NB4 (cell line): ENCODE data around the gene TMEM126A.
A peak's percentile ranks its signal among the peaks of the same experiment; 100 is the strongest.

Experiments used
- DNase-seq: peaks from one replicate; pipeline ENCODE4 v3.0.0; 2010; ENCODE audit warnings: low read depth
- H3K4me3 ChIP-seq: one replicate; pipeline ENCODE4 v1.5.1; 2011; ENCODE audit warnings: mild to moderate bottlenecking, low read depth, low read length, moderate library complexity
- MYC ChIP-seq: IDR thresholded peaks from 2 replicates; pipeline ENCODE4 v1.6.1; 2011; ENCODE audit warnings: low read depth, low read length
- POLR2A ChIP-seq: IDR thresholded peaks from 2 replicates; pipeline ENCODE4 v1.6.1; 2011; ENCODE audit warnings: mild to moderate bottlenecking; ENCODE audit not compliant: insufficient read length; ENCODE audit errors: extremely low read depth
- TF ChIP-seq, protein P1 (sequence below): IDR thresholded peaks from 2 replicates; pipeline ENCODE4 v1.6.1; 2011; ENCODE audit warnings: low read depth, low read length
- TF ChIP-seq, protein P2 (sequence below): IDR thresholded peaks from one replicate; pipeline ENCODE4 v1.5.1; 2012; ENCODE audit warnings: low read depth, low read length

The TMEM126A gene

DNA sequence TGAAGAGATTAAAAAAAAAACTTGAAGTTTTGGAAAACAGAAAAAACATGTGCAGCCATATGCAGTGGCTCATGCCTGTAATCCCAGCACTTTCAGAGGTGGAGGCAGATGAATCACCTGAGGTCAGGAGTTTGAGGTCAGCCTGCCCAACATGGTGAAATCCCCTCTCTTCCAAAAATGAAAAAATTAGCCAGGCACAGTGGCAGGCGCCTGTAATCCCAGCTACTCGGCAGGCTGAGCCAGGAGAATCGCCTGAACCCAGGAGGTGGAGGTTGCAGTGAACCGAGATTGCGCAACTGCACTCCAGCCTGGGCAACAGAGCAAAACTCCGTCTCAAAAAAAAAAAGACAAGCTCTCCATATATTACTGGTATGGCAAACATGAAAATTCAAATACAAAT lies 28.3 kb upstream of the TMEM126A start:
- TF ChIP-seq, protein P1, sequence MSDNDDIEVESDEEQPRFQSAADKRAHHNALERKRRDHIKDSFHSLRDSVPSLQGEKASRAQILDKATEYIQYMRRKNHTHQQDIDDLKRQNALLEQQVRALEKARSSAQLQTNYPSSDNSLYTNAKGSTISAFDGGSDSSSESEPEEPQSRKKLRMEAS: no peak
- no peak for TF ChIP-seq POLR2A
- TF ChIP-seq MYC: no peak
- TF ChIP-seq, protein P2, sequence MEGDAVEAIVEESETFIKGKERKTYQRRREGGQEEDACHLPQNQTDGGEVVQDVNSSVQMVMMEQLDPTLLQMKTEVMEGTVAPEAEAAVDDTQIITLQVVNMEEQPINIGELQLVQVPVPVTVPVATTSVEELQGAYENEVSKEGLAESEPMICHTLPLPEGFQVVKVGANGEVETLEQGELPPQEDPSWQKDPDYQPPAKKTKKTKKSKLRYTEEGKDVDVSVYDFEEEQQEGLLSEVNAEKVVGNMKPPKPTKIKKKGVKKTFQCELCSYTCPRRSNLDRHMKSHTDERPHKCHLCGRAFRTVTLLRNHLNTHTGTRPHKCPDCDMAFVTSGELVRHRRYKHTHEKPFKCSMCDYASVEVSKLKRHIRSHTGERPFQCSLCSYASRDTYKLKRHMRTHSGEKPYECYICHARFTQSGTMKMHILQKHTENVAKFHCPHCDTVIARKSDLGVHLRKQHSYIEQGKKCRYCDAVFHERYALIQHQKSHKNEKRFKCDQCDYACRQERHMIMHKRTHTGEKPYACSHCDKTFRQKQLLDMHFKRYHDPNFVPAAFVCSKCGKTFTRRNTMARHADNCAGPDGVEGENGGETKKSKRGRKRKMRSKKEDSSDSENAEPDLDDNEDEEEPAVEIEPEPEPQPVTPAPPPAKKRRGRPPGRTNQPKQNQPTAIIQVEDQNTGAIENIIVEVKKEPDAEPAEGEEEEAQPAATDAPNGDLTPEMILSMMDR: no peak
- H3K4me3 ChIP-seq: no peak overlapping the region
- DNase-seq: no peak

DNA sequence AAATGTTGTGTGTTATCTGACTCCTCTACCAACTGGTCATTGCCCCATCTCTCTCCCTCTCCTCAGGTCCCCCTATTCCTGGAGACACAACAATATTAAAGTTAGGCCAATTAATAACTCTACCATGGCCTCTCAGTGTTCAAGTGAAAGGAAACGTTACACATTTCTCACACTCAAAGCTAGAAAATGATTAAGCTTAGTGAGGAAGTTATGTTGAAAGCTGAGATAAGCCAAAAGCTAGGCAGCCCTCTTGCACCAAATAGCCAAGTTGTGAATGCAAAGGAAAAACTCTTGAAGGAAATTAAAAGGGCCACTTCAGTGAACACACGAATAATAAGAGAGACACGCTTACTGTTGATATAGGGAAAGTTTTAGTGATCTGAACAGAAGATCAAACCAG lies 27.5 kb upstream of the TMEM126A start:
- no peak for TF ChIP-seq MYC
- TF ChIP-seq, protein P2: no peak
- TF ChIP-seq POLR2A: no peak
- TF ChIP-seq, protein P1: no peak
- DNase-seq: no peak
- no peak overlapping the region for H3K4me3 ChIP-seq

DNA sequence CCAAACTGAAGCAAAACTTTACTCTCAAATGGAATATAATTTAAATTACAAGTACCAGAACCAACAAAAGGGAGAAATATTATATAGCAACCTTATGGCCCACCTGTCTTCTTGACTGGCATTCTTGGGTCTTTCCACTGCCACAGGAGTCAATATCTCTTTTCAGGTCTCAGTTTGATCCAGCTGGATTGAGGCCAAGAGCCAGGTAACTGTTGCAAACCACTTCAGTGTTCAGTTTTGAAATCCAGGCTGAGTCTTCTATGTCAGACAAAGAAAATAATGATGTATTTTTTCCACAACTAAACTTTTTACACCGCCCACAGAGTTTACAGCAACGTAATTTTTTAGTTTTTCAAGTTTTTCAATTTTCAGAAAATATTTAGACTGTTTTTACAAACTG lies 21.3 kb upstream of the TMEM126A start:
- no peak for DNase-seq
- no peak overlapping the region for H3K4me3 ChIP-seq

DNA sequence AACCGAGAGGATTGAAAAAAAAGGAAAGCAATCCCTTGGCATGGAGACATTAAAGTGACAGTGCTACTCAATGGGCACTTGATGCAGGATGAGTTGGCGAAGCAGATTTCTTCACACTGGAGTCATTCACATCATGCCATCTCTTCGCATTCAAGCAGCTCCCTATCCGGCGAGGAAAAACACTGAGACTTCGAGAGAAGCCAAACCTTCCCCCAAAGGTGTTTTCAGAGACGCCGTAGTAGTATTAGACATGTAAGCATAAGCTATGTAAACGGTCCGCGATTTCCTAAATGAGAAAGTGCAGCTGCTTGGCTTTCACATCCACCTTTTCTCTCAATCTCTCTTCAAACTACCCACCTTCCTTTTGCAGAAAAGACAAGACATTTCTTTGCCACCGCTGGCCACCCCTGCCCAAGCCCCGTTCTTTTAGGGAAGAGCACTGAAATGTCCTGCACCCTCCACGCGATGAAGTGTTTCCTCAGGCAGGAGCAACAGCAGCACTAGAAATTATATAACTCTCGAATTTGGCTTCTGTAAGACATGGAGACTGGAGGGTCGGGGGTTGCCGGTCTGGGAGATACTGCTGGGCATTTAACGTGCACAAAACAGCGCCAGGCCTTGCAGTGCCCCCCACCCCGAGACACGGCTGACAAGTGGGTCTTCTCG lies 20.3 kb upstream of the TMEM126A start, which contains the start of gene DLG2:
Gene DLG2, minus strand, starts transcription at position 13 of the 666 bp plus-strand sequence.
- peak within 1 kb of the TSS; percentile 75 for H3K4me3 ChIP-seq
- DNase-seq: peak; percentile 52
- TF ChIP-seq, protein P2: no peak
- no peak for TF ChIP-seq POLR2A
- TF ChIP-seq MYC: no peak
- TF ChIP-seq, protein P1: no peak

More for the DNA sequence above, 21.3 kb upstream of the TMEM126A start:
- TF ChIP-seq, protein P2: no peak
- no peak for TF ChIP-seq MYC
- TF ChIP-seq, protein P1: no peak
- TF ChIP-seq POLR2A: no peak

DNA sequence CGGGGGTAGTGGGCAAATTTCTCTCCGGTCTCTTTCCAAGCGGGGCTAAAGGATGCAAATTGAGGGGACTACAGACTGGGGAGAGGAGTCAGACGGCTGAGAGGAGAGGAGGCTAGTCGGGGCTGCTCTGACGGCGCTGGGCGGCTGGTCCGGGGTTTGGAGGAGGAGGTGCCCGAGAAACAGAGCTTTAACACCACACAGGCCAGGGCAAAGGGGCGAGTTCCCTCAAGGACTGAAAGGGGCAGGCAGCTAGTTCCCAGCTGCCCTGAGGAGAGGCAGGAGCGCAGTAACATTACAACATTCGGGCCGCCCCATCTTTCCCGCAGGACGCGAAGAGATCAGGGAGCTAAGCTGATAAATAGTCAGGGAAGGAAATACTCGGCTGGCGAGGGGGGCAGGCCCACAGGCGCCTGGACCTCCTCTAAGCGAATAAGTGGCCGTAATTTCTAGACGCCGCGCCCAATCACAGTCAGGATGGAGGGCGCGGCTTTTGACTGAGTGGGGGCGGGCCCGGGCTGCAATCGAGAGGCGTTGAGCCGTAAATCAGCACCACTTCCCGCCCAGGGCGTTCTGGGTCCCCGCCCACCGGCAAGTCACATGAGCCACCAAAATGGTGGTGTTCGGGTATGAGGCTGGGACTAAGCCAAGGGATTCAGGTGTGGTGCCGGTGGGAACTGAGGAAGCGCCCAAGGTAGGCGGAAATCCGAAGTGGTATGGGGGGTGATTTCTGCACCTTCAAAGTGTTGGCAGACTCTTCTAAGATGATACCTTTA lies 19.6 kb upstream of the TMEM126A start, which contains the start of gene TMEM126B:
Gene TMEM126B, plus strand, starts transcription at position 596 of the 773 bp plus-strand sequence. Its CDS starts 15 bp downstream, at position 611.
- H3K4me3 ChIP-seq: peak within 1 kb of the TSS; percentile 77
- DNase-seq: peak; percentile 99
- peak; percentile 86 for TF ChIP-seq POLR2A
- TF ChIP-seq, protein P2: no peak
- TF ChIP-seq, protein P1: peak; percentile 81
- TF ChIP-seq MYC: peak; percentile 62
